HG03159 (cell line): Measurements from ENCODE around the gene CLIP1.
"Not testable (repeated sequence)": the region's sequence is repeated elsewhere in the genome, so short reads cannot be mapped to it uniquely, and the experiment has no call there.

Experiments used
- ATAC-seq: cut with Tn5 transposase; IDR thresholded peaks from one replicate; pipeline ENCODE4 v1.9.1; 2021; ENCODE audit warnings: mild to moderate bottlenecking, moderate library complexity; ENCODE audit not compliant: unreplicated experiment

The CLIP1 gene

GRCh38 chr12:122362755-122363154, 59.7 kb downstream of the CLIP1 start:
- no peak for ATAC-seq

DNA sequence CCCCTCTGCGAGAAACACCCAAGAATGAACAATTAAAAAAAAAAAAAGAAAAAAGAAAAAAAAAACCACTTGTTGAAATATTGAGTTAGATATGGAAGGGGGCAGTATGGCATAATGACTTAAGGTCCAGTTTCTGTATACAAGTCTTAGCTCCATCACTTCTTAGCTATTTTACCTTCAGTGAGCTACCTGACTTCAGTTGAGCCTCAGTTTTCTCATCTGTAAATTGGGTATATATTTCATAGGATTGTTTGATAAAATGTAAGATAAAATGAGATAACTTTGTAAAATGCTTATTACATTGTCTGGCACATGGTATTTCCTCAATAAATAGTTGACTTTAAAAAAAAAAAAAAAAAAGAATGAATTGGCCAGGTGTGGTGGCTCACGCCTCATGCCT, 64.1 kb downstream of the CLIP1 start:
- ATAC-seq: not testable (repeated sequence)

DNA sequence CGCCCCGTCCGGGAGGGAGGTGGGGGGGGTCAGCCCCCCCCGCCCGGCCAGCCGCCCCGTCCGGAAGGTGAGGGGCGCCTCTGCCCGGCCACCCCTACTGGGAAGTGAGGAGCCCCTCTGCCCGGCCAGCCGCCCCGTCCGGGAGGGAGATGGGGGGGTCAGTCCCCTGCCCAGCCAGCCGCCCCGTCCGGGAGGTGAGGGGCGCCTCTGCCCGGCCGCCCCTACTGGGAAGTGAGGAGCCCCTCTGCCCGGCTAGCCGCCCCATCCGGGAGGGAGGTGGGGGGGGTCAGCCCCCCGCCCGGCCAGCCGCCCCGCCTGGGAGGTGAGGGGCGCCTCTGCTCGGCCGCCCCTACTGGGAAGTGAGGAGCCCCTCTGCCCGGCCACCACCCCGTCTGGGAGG, 64.9 kb downstream of the CLIP1 start:
- not testable (repeated sequence) for ATAC-seq

DNA sequence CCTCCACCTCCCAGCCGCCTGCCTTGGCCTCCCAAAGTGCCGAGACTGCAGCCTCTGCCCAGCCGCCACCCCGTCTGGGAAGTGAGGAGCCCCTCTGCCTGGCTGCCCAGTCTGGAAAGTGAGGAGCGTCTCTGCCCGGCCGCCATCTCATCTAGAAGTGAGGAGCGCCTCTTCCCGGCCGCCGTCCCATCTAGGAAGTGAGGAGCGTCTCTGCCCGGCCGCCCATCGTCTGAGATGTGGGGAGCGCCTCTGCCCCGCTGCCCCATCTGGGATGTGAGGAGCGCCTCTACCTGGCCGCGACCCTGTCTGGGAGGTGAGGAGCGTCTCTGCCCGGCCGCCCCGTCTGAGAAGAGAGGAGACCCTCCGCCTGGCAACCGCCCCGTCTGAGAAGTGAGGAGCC, 65.5 kb downstream of the CLIP1 start:
- not testable (repeated sequence) for ATAC-seq

- ATAC-seq: no peak
Measured at GRCh38 chr12:122356192-122356635, 66.3 kb downstream of the CLIP1 start.

GRCh38 chr12:122355706-122356105, 66.8 kb downstream of the CLIP1 start:
- ATAC-seq: no peak

GRCh38 chr12:122354958-122355641, 67.4 kb downstream of the CLIP1 start:
- no peak for ATAC-seq

GRCh38 chr12:122352394-122352793, 70.1 kb downstream of the CLIP1 start:
- ATAC-seq: no peak

DNA sequence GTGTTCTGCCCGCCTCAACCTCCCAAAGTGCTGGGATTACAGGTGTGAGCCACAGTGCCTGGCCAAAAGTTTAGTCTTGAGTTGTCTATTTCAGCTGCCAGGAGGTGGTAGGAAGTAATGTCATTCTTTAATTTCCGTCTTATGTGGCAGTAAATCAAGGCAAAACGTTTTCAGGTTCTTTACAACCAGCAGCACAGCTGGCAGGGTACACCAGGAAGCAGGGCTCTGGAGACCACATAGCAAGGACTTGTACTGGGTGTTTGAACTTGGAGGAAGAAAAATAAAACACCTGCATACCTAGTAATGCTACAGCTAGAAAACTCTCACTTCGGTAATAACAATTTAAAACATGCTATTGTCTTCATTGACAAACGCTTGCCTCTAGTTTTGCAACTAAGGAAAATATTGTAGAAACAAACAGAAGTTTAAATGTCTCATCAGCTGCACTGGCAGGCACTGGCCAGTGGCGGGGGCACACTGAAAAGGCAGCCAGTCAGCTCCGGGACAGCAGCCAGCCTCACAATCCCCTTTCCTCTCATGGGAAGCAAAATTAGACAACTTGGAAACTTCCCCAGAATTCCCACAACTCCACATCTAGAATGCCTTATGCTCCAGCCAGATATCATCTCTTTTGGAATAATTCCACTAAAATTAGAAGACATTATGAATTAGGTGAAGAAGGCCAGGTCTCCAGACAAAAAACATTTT, 72.2 kb downstream of the CLIP1 start:
- ATAC-seq: no peak

- ATAC-seq: no peak
Measured at GRCh38 chr12:122349078-122349477, 73.4 kb downstream of the CLIP1 start.

- ATAC-seq: no peak
Measured at GRCh38 chr12:122348505-122348904, 74.0 kb downstream of the CLIP1 start.

DNA sequence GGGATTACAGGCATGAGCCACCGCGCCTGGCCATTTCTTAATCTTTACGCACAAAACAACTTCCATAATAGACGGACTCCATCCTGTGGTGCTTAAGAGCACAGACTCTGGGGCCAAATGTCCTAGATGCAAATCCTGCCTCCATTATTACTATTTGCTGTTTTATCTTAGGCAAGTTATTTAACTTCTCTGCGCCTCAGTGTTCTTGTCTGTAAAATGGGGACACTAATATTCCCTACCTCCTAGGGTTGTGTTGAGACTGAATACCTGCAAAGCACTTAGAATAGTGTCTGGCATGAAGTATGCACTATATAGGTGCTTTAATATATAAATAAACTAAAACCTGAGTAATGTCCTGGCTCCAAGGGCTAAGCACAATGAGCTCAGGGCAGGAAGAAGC, 76.4 kb downstream of the CLIP1 start:
- ATAC-seq: no peak

DNA sequence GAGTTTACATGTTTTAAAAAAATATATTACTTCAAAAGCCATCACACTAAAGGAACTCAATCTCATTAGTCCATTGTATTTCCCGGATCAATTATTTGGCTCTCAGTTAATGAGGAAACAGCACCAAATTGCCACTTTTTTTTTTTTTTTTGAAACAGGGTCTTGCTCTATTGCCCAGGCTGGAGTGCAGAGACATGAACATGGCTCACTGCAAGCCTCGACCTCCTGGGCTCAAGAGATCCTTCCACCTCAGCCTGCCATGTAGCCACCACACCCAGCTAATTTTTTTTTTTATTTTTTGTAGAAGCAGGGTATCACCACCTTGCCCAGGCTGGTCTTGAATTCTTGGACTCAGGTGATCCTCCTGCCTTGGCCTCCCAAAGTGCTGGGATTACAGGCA, 77.4 kb downstream of the CLIP1 start:
- ATAC-seq: no peak

GRCh38 chr12:122336015-122336946, 86.2 kb downstream of the CLIP1 start:
- no peak for ATAC-seq

GRCh38 chr12:122333142-122334087, 89.1 kb downstream of the CLIP1 start:
- no peak for ATAC-seq

- no peak for ATAC-seq
Measured at GRCh38 chr12:122327494-122328385, 94.7 kb downstream of the CLIP1 start.

GRCh38 chr12:122327014-122327413, 95.5 kb downstream of the CLIP1 start:
- no peak for ATAC-seq

DNA sequence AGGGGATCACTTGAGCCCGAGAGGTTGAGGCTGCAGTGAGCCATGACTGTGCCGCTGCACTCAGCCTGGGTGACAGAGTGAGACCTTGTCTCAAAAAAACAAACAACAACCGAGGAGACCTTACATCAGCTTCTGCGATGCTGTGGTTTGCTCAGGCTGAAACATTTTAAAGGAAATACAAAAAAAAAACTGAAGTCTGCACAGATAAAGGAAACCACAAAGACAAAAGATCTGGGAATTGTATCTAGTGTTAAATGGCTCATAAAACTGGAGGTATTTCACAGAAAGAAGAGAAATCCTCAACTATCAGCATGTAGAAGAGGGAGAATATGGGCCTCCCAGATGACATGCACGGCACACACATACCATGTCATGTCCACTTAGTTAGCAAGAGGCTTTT, 95.9 kb downstream of the CLIP1 start:
- ATAC-seq: no peak

GRCh38 chr12:122323311-122324019, 99.0 kb downstream of the CLIP1 start:
- ATAC-seq: no peak
